Activated naive CD8-positive, alpha-beta T cell (primary cell): Measurements from ENCODE around the gene CLDN24.

Experiments
- H3K27ac Mint-ChIP-seq: one replicate; pipeline ENCODE4 v1.8.0; 2021; ENCODE audit warnings: mixed read lengths
- H3K27me3 Mint-ChIP-seq: one replicate; pipeline ENCODE4 v1.8.0; 2021; ENCODE audit warnings: mixed read lengths
- H3K36me3 Mint-ChIP-seq: one replicate; pipeline ENCODE4 v1.8.0; 2021; ENCODE audit warnings: mixed read lengths
- H3K4me1 Mint-ChIP-seq: one replicate; pipeline ENCODE4 v1.8.0; 2021; ENCODE audit warnings: low read depth, mixed read lengths
- H3K4me3 Mint-ChIP-seq: one replicate; pipeline ENCODE4 v1.8.0; 2021; ENCODE audit warnings: mild to moderate bottlenecking, mixed read lengths
- H3K9me3 Mint-ChIP-seq: one replicate; pipeline ENCODE4 v1.8.0; 2021; ENCODE audit warnings: low read depth, mixed read lengths

The CLDN24 gene

GRCh38 chr4:183320211-183321059 lies 1.8 kb downstream of the CLDN24 start, which contains the start of gene CLDN22:
CLDN22 (minus strand) TSS chr4:183320276; CDS start chr4:183320218, 58 bp downstream.
- H3K9me3 Mint-ChIP-seq: no peaks in the 10 kb centered on the region
- H3K27me3 Mint-ChIP-seq: no peaks in the 10 kb centered on the region
- H3K4me1 Mint-ChIP-seq: peaks cover 25% of the 10 kb centered on the region
- no peak within 1 kb of the TSS for H3K4me3 Mint-ChIP-seq
- H3K27ac Mint-ChIP-seq: no peak within 1 kb of the TSS
- H3K36me3 Mint-ChIP-seq: no peaks in the 10 kb centered on the region

GRCh38 chr4:183318656-183319055 lies 3.6 kb downstream of the CLDN24 start:
- Mint-ChIP-seq H3K9me3 (no peaks in the 10 kb centered on the region), H3K27ac (no peak overlapping the region), H3K4me1 (peaks cover 25% of the 10 kb centered on the region), H3K4me3 (no peak overlapping the region), H3K36me3 (no peaks in the 10 kb centered on the region), H3K27me3 (no peaks in the 10 kb centered on the region)

DNA sequence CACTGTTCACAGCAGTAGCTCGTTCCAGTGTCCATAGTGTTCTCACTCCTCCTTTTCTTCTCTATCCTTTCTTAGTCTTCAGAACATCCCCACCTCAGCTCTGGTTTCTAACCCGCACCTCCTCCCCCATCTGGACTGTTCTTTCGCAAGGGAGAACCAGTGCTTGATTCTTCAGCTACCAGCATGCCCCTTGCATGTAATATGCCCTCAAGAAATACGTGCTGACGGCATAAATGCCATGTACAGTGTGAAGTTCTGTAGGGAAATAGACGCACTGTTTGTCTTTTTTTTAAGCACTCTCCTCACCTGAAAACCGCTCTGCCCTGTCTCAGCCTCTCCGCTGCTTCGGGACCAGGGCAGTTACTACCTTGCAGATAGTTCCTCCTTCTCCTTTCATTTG lies 7.4 kb downstream of the CLDN24 start:
- H3K4me3 Mint-ChIP-seq: no peak overlapping the region

DNA sequence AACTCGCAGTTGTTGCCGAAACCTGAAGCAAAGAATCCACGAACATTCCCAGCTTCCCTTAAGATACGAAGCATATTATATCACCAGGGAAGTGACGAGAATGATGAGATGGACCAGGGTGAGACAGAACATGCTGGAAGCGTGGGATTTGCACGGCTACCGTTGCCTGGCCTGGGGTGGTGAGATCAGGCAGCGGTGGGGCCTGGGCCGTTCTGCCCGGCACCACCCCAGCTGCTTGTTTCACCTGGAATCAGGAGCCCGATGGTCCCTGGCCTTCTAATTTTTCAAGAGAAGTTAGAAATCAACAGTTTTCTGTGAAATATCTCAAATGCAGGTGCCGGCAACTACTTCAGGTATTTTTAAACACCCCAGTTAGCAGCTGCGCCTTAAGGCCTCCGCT lies 7.9 kb downstream of the CLDN24 start:
- no peaks in the 10 kb centered on the region for H3K9me3 Mint-ChIP-seq
- no peaks in the 10 kb centered on the region for H3K4me1 Mint-ChIP-seq

More for the DNA sequence above, 7.4 kb downstream of the CLDN24 start:
- no peaks in the 10 kb centered on the region for H3K27me3 Mint-ChIP-seq
- no peak overlapping the region for H3K27ac Mint-ChIP-seq
- no peaks in the 10 kb centered on the region for H3K4me1 Mint-ChIP-seq
- peaks cover 5% of the 10 kb centered on the region for H3K36me3 Mint-ChIP-seq
- no peaks in the 10 kb centered on the region for H3K9me3 Mint-ChIP-seq

DNA sequence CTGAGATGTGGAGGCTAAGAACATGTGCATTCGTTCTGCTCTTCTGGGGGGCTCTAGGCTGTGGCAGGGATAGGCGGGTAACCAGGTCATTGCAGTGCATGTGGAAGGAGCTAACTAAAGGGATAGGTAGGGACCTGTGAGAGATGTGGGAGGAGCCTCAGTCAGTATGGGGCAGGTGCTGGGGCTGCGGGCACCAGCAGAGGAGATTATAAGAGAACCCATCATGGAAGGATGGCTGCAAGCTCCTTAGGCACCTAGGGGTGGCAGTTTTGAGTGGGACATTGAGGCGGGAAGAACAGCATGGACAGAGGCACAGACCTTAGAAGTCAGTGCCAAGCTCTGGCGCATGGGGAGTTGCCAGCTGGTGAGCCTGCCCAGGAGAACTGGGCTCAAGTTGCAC lies 9.4 kb downstream of the CLDN24 start:
- no peaks in the 10 kb centered on the region for H3K27me3 Mint-ChIP-seq
- no peak overlapping the region for H3K27ac Mint-ChIP-seq
- no peaks in the 10 kb centered on the region for H3K4me1 Mint-ChIP-seq
- no peak overlapping the region for H3K4me3 Mint-ChIP-seq
- H3K9me3 Mint-ChIP-seq: no peaks in the 10 kb centered on the region
- H3K36me3 Mint-ChIP-seq: peaks cover 5% of the 10 kb centered on the region

More for the DNA sequence above, 7.9 kb downstream of the CLDN24 start:
- Mint-ChIP-seq H3K36me3 (peaks cover 5% of the 10 kb centered on the region), H3K27ac (no peak overlapping the region), H3K27me3 (no peaks in the 10 kb centered on the region), H3K4me3 (no peak overlapping the region)

- H3K4me1 Mint-ChIP-seq: no peaks in the 10 kb centered on the region
- no peak overlapping the region for H3K4me3 Mint-ChIP-seq
- H3K27ac Mint-ChIP-seq: no peak overlapping the region
- no peaks in the 10 kb centered on the region for H3K9me3 Mint-ChIP-seq
- no peaks in the 10 kb centered on the region for H3K36me3 Mint-ChIP-seq
- peaks cover 2% of the 10 kb centered on the region for H3K27me3 Mint-ChIP-seq
These were observed 15.4 kb downstream of the CLDN24 start for GRCh38 chr4:183306811-183307210.

- Mint-ChIP-seq H3K4me3 (no peak overlapping the region), H3K27ac (no peak overlapping the region)
These were observed 17.7 kb downstream of the CLDN24 start for GRCh38 chr4:183304538-183304937.

GRCh38 chr4:183304067-183304466 lies 18.2 kb downstream of the CLDN24 start:
- Mint-ChIP-seq H3K27me3 (peaks cover 2% of the 10 kb centered on the region), H3K4me1 (no peaks in the 10 kb centered on the region), H3K4me3 (no peak overlapping the region), H3K9me3 (no peaks in the 10 kb centered on the region), H3K27ac (no peak overlapping the region), H3K36me3 (no peaks in the 10 kb centered on the region)

More at GRCh38 chr4:183304538-183304937, 17.7 kb downstream of the CLDN24 start:
- H3K9me3 Mint-ChIP-seq: no peaks in the 10 kb centered on the region
- H3K36me3 Mint-ChIP-seq: no peaks in the 10 kb centered on the region
- peaks cover 2% of the 10 kb centered on the region for H3K27me3 Mint-ChIP-seq
- H3K4me1 Mint-ChIP-seq: no peaks in the 10 kb centered on the region

GRCh38 chr4:183303301-183303700 lies 18.9 kb downstream of the CLDN24 start:
- no peaks in the 10 kb centered on the region for H3K4me1 Mint-ChIP-seq
- H3K36me3 Mint-ChIP-seq: no peaks in the 10 kb centered on the region
- no peak overlapping the region for H3K27ac Mint-ChIP-seq
- H3K9me3 Mint-ChIP-seq: no peaks in the 10 kb centered on the region
- peaks cover 2% of the 10 kb centered on the region for H3K27me3 Mint-ChIP-seq
- H3K4me3 Mint-ChIP-seq: no peak overlapping the region

GRCh38 chr4:183300655-183301054 lies 21.6 kb downstream of the CLDN24 start:
- H3K27me3 Mint-ChIP-seq: peaks cover 4% of the 10 kb centered on the region
- H3K27ac Mint-ChIP-seq: no peak overlapping the region
- no peak overlapping the region for H3K4me3 Mint-ChIP-seq
- no peaks in the 10 kb centered on the region for H3K4me1 Mint-ChIP-seq
- H3K36me3 Mint-ChIP-seq: no peaks in the 10 kb centered on the region
- H3K9me3 Mint-ChIP-seq: no peaks in the 10 kb centered on the region

GRCh38 chr4:183300070-183300469 lies 22.2 kb downstream of the CLDN24 start:
- H3K4me1 Mint-ChIP-seq: no peaks in the 10 kb centered on the region
- no peaks in the 10 kb centered on the region for H3K36me3 Mint-ChIP-seq
- no peaks in the 10 kb centered on the region for H3K9me3 Mint-ChIP-seq
- H3K4me3 Mint-ChIP-seq: no peak overlapping the region
- peaks cover 3% of the 10 kb centered on the region for H3K27me3 Mint-ChIP-seq
- no peak overlapping the region for H3K27ac Mint-ChIP-seq

DNA sequence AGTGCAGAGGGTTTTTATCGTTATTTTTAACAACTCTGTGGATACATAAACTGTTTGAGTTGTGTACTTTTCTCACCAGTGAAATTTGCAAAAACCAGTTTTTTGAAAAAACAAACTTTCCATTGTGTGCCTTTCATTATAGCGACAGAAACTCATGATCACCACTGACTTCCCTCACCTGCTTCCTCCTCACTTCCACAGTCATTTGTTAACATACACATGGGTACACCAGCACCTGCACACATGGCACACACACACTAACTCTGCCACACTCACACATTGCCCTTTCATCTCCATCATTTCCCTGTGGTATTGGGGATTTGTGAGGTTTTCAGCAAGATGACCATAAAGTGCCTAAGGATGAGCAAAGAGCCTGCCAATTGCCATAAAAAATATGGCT lies 22.8 kb downstream of the CLDN24 start:
- H3K9me3 Mint-ChIP-seq: no peaks in the 10 kb centered on the region
- no peak overlapping the region for H3K4me3 Mint-ChIP-seq
- H3K27ac Mint-ChIP-seq: no peak overlapping the region
- no peaks in the 10 kb centered on the region for H3K36me3 Mint-ChIP-seq
- peaks cover 2% of the 10 kb centered on the region for H3K27me3 Mint-ChIP-seq
- H3K4me1 Mint-ChIP-seq: no peaks in the 10 kb centered on the region

GRCh38 chr4:183297675-183298074 lies 24.6 kb downstream of the CLDN24 start:
- no peak overlapping the region for H3K4me3 Mint-ChIP-seq
- H3K27me3 Mint-ChIP-seq: peaks cover 2% of the 10 kb centered on the region
- H3K9me3 Mint-ChIP-seq: no peaks in the 10 kb centered on the region

GRCh38 chr4:183295711-183296110 lies 26.5 kb downstream of the CLDN24 start:
- H3K27ac Mint-ChIP-seq: no peak overlapping the region
- no peak overlapping the region for H3K4me3 Mint-ChIP-seq

More at GRCh38 chr4:183297675-183298074, 24.6 kb downstream of the CLDN24 start:
- Mint-ChIP-seq H3K36me3 (peaks cover 4% of the 10 kb centered on the region), H3K4me1 (no peaks in the 10 kb centered on the region), H3K27ac (no peak overlapping the region)

DNA sequence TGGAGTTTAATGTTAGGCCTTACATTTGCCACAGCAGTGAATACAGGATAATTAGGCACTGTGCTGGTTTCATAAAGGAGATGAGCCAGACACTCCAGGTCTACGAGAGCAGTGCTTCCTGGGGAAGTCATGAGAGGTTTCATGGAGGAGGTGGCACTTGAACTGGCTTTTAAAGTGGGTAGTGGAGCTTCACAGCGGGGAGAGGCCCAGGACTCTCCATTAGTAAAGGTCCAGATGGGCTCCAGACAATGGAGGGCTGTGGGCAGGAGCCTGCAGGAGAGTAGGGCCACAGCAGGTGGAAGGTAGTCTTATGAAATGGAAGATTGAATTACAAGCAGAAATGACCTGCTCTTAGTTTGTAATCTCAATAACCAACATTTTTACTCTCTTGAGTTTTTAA lies 31.2 kb downstream of the CLDN24 start:
- no peaks in the 10 kb centered on the region for H3K27me3 Mint-ChIP-seq
- H3K4me3 Mint-ChIP-seq: no peak overlapping the region
- H3K9me3 Mint-ChIP-seq: no peaks in the 10 kb centered on the region
- H3K36me3 Mint-ChIP-seq: peaks cover 12% of the 10 kb centered on the region
- H3K4me1 Mint-ChIP-seq: no peaks in the 10 kb centered on the region
- H3K27ac Mint-ChIP-seq: no peak overlapping the region

More at GRCh38 chr4:183295711-183296110, 26.5 kb downstream of the CLDN24 start:
- H3K36me3 Mint-ChIP-seq: peaks cover 9% of the 10 kb centered on the region
- H3K4me1 Mint-ChIP-seq: no peaks in the 10 kb centered on the region
- H3K9me3 Mint-ChIP-seq: no peaks in the 10 kb centered on the region
- peaks cover 2% of the 10 kb centered on the region for H3K27me3 Mint-ChIP-seq

- H3K27me3 Mint-ChIP-seq: no peaks in the 10 kb centered on the region
- H3K9me3 Mint-ChIP-seq: no peaks in the 10 kb centered on the region
- H3K4me1 Mint-ChIP-seq: no peaks in the 10 kb centered on the region
- peaks cover 14% of the 10 kb centered on the region for H3K36me3 Mint-ChIP-seq
- H3K27ac Mint-ChIP-seq: no peak overlapping the region
- H3K4me3 Mint-ChIP-seq: no peak overlapping the region
These were observed 32.5 kb downstream of the CLDN24 start for GRCh38 chr4:183289688-183290087.
